DOHH2 (cell line): Measurements from ENCODE around the gene MPI.

ENCODE experiments used
- CTCF ChIP-seq: fragments of 200-600 bp; sonication (generic); IDR thresholded peaks from one replicate; pipeline ENCODE4 v1.5.1; 2014; ENCODE audit warnings: antibody characterized with exemption, mild to moderate bottlenecking, low read depth, low read length; ENCODE audit not compliant: poor library complexity, severe bottlenecking
- EZH2phosphoT487 ChIP-seq: fragments of 200-600 bp; sonication (generic); IDR thresholded peaks from 2 replicates; pipeline ENCODE4 v1.6.1; 2017; ENCODE audit warnings: borderline replicate concordance, mild to moderate bottlenecking, antibody characterized with exemption, low read length, moderate library complexity, mixed read lengths

DNA sequence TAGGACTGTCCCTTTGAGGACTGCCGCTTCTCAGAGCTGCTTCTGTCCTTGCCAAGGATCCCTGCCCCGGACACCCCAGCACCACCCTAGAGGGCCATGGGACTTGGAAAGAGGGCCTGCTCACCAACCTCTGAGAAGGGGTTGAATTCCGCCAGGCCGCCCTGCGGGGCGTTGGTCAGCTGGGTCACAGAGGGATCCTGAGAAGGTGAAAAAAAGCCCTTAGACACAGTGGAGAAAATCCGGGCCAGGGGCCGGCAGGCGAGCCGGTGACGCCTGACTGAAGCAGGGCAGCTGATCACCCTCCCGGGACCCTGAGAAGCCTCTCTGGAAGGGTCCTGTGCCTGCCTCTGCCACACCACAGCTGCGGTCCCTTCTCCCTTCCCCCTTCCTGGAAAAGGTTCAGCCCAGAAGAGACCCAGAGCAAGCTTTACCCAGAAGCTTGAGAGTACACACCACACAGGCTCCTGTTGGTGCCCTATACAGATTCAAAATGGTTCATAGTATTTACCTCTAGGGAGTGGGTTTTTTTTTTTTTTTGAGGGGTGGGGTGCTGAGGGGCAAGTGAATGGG lies 35.3 kb upstream of the MPI start:
- TF ChIP-seq CTCF: no peak
- no peak for TF ChIP-seq EZH2phosphoT487
